ENCODE measurements around the gene SLC16A3. TPM values are rescaled to one million over a fixed set of nuclear protein-coding genes. Genes with fewer than 3 reads are reported as not detected.

SLC16A3 gene
- total and polyA plus RNA-seq, 2 experiments from 2014 or later, result 3.5 to 10.6 TPM

GRCh38 chr17:82273327-82274133, 44.7 kb downstream of the SLC16A3 start, which contains the start of gene CSNK1D:
CSNK1D (minus strand) TSS chr17:82273700; CDS start chr17:82273381, 319 bp downstream.
- H3K4me3 Mint-ChIP-seq, result peak within 1 kb of the TSS; percentile 95
- Histone ChIP-seq H3K79me2 (replicated peaks; ENCODE audit: insufficient read depth) (peaks cover 41% of the 10 kb centered on the region), H3K36me3 (ENCODE audit: insufficient read depth) (no peaks in the 10 kb centered on the region), H3K27ac (ENCODE audit: low read depth) (peak within 1 kb of the TSS; percentile 95), H3K9me2 (ENCODE audit: insufficient read depth) (no peaks in the 10 kb centered on the region), H3K4me1 (ENCODE audit: insufficient read depth) (peaks cover 13% of the 10 kb centered on the region), H3K4me3 (peak within 1 kb of the TSS; percentile 96), H3K27me3 (ENCODE audit: insufficient read depth) (no peaks in the 10 kb centered on the region), H2AFZ (peak within 1 kb of the TSS; percentile 93), H3F3A (replicated peaks; ENCODE audit: low read depth) (0 out of 2 replicates have a peak, but pooled peaks cover 11% of the 10 kb centered on the region), H4K20me1 (replicated peaks; ENCODE audit: insufficient read depth) (peaks cover 40% of the 10 kb centered on the region), H3K4me2 (peak within 1 kb of the TSS; percentile 97)
- DNase-seq (ENCODE audit: low spot score) (peak; percentile 94), ATAC-seq (peak; percentile 83)
- peaks cover 38% of the 10 kb centered on the region for H3K36me3 Mint-ChIP-seq (ENCODE audit: low read depth)
- H3K27me3 Mint-ChIP-seq (ENCODE audit: insufficient read depth, low read depth, poor library complexity), result peaks cover 14% of the 10 kb centered on the region
- TF ChIP-seq EZH2phosphoT487 (IDR thresholded peaks at IDR 0.05; ENCODE audit: unreplicated experiment) (no peak), ZNF114 (CRISPR knock-in tag; IDR thresholded peaks at IDR 0.05) (no peak), NANOG (IDR thresholded peaks at IDR 0.05; ENCODE audit: borderline replicate concordance) (no peak), EZH2 (IDR thresholded peaks at IDR 0.05; ENCODE audit: low read depth, unreplicated experiment) (no peak), POLR2AphosphoS5 (IDR thresholded peaks at IDR 0.05; ENCODE audit: low read depth) (peak; percentile 78), CREB1 (CRISPR knock-in tag; IDR thresholded peaks at IDR 0.05; ENCODE audit: low read depth) (peak; percentile 97), ZNF462 (CRISPR knock-in tag; IDR thresholded peaks at IDR 0.05) (no peak), REST (IDR thresholded peaks at IDR 0.05; ENCODE audit: unreplicated experiment) (no peak), JUNB (IDR thresholded peaks at IDR 0.05; ENCODE audit: unreplicated experiment) (no peak), STAT1 (IDR thresholded peaks at IDR 0.05; ENCODE audit: unreplicated experiment) (no peak), CTCF (conservative IDR thresholded peaks at IDR 0.05; ENCODE audit: low read depth in 2 of 2) (no peak)
- peak within 1 kb of the TSS; percentile 99 for H3K27ac Mint-ChIP-seq
- H3K4me1 Mint-ChIP-seq, result peaks cover 50% of the 10 kb centered on the region
- H3K9me3 Mint-ChIP-seq, result no peaks in the 10 kb centered on the region; the same call in 2 of the 3 replicates

Measured in GM23338 (cell line).